ENCODE measurements around the gene TTYH1.
A peak's percentile ranks its signal among the peaks of the same experiment; 100 is the strongest.
"Not testable (repeated sequence)": the region's sequence is repeated elsewhere in the genome, so short reads cannot be mapped to it uniquely, and the experiment has no call there.

The TTYH1 gene

DNA sequence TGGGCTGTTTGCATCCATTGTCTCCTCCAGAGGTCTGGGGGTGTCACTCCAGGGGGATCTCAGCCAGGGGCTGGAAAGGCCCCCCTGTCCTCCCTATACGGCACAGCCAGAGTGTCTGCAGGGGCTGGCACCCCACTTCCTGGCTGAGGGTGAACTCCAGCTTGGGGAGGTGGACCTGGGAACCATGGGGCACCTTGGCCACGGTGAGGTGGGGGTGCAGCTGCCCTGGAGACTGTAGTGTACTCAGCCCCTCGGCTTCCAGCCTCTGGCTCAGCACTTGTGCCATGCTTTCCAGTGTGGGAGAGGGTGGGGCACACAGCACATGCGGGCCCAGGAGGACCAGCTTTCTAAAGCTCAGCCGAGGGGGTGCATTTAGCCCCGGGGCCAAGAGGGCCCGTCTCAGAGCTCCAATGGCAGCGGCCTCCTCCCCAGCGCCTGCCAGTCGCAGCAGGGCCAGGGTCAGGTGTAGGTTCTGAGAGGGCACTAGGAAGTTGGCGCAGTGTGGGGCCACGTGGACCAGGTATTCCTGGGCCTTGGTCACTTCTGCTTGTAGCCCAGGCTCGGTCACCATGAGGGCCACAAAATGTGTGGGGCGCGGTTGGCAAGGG is 46.9 kb downstream of the TTYH1 start:
- no peak for DNase-seq

DNA sequence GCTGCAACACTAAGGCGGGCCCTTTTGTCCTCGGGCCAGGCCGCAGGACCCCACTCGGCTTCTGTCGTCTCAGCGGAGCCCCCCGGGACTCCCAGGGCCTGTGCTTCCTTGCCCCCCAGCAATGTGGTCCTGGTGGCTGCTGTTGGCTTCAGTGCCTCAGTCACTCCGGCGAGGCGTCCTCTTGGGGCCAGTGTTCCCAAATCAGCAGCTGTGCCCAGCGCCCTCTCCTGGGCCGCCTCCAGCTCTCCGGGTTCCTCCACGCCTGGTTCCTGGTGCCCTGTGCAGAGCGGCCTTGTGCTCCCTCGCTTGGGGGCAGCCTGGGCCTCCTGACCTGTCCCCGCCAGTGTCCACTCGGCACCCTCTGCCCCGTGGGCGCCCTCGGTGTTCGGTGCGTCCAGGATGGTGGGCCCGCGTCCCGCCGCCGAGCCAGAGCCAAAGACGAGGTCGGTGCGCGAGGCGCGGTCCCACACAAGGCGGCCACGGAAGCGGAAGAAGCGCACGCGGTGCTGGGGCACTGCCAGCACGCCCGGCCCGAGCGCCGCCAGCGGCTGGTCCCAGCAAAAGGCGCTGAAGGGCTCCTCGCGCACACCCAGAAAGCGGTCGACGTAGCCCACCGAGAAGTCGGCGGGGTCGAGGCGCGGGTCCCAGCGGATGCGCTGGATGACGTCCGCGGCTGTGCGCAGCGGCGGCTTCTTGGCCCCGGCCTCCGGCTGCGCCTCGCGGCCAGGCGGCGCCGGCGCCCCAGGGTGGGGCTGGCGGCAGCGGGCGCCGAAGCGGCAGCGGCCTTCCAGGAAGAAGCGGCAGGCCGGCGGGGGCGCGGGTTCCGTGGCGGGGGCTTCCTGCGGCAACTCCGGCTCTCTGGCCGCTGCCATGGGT is 47.6 kb downstream of the TTYH1 start:
- DNase-seq: peak; percentile 68 to 71

DNA sequence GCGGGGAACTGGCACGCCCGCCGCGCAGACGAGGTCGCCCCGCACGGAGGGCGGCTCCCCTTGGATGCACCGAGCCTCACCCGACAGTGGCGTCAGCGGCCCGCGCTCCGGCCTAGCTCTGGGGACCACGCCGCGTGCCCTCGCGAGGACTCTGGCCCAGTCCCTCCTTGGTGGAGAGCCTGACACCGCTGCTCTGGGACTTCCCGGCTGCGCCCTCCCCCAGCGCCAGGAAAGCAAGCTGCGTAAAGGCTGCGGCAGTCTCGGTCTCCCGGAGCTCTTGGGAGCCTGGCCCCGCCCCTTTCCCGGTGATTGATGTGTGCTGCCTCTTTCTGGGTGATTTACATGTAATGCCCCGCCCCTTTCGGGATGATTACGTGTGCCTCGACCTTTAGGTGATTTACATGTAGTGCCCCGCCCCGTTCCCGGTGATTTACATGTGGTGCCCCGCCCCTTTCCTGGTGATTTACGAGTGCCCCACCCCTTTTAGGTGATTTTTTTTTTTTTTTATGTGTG is 48.3 kb downstream of the TTYH1 start, which contains the start of gene LENG9:
TSS of gene LENG9 (minus strand) at position 248 of the 513 bp plus-strand sequence. CDS start 252 bp downstream, outside the sequence.
- peak; percentile 97 to 98 for DNase-seq

DNA sequence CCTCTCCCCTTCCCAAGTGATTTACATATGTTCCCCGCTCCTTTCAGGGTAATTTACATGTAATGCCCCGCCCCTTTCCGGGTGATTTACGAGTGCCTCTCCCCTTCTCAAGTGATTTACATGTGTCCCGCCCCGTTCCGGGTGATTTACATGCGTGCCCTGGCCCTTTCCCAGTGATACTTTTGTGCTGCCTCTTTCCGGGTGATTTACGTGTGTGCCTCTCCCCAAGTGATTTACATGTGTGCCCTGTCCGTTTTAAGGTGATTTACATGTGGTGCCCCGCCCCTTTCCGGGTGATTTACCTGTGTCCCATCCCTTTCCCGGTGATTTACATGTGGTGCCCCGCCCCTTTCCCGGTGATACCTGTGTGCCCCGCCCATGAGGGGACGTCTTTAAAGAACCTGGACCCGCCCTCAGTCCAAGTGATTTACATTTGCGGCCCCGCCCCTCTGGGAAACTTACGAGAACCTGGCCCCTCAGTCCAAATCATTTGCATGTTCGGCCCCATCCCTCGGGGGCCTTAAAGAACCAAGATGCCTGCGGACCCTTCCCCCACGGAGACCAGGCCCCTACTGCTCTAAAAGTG is 48.9 kb downstream of the TTYH1 start:
- DNase-seq: peak; percentile 85 to 88

DNA sequence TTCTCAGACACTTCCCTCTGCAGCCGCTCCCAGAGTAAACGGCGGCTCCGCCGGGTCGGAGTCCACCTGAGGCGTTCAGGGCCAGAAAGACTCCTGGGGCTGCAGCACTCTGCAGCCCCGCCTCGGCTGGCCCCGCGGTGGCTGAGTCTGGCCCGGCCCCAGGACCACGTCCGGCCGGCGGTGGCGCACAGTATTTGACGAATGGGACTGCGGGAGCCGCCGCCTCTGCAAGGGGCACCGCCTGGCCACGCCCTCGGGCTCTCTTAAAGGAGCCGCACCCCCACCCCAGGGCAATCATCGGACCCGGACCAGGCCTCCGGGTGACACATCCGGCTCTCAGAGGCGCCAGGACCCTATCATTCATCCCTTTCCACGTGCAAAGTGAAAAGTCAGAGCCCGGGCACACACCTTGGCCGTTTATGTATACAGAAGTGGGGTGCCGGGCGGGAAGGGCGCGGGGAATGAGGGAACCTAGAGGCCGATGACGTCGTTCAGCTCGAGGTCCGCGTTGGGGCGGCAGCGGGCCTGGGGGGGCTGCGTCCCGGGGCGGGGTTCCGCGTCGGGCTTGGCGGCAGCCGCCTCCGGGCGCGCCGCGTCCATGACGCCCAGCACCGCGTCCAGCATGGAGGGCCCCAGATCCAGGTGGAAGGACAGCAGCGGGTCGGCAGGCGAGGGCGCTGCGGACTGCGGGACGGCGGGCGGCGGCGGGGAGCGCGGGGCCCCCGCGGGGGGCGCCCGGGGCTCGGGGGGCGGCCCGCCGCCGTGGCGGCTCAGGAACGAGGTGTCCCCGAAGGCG is 49.6 kb downstream of the TTYH1 start:
- peak; percentile 78 to 87 for DNase-seq

DNA sequence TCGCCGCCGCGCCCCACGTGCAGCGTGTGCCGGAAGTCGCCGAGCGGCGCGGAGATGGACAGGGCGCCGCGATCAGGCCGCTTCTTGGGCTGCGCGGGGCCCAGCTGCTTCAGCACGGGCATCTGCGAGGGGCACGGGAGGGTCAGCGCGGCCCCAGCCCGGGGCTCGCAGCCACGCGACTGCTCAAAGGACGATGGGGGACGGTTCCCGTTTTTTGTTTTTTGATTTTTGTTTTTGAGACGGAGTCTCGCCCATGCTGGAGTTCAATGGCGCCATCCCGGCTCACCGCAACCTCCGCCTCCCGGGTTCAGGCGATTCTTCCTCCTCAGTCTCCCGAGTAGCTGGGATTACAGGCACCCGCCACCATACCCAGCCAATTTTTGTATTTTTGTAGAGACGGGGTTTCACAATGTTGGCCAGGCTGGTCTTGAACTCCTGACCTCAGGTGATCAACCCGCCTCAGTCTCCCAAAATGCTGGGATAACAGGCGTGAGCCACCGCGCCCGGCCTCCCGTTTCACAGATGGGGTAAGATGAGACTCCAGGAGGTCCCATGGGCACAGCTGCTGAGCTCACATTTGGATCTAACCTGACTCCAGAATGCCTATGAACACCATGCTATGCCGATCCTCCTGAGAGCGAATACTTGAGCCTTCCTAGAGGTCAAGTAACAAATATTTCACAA is 50.3 kb downstream of the TTYH1 start:
- DNase-seq: no peak

DNA sequence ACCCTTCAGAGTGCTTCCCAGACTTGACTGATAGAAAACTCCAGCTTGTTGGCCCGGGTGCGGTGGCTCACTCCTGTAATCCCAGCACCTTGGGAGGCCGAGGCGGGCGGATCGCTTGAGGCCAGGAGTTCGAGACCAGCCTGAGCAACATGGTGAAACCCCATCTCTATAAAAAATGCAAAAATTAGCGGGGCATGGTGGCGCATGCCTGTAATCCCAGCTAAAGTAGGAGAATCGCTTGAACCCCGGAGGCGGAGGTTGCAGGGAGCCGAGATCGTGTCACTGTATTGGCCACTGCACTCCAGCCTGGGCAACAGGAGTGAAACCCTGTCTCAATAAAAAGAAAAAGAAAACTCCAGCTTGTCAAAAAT is 50.8 kb downstream of the TTYH1 start:
- not testable (repeated sequence) for DNase-seq

DNA sequence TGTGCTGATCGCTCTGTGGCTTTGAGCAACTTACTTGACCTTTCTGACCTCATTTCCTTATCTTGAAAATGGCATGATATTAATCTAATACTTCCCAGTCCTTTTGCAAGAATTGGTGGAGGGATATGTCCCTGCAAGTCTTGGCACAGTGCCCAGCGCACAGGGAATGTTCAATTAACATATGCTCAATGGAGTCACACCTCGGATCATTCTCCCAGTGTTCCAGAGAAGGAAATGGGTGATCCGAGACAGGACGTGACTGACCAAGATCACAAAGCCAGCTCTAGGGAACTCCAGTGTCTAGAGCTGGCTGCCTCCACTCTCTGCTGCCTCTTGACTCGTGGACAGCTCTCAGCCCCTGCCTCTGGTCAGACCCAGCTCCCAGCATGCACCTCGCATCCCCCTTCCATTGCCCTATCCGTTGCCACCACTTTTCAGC is 54.3 kb downstream of the TTYH1 start:
- DNase-seq: no peak

DNA sequence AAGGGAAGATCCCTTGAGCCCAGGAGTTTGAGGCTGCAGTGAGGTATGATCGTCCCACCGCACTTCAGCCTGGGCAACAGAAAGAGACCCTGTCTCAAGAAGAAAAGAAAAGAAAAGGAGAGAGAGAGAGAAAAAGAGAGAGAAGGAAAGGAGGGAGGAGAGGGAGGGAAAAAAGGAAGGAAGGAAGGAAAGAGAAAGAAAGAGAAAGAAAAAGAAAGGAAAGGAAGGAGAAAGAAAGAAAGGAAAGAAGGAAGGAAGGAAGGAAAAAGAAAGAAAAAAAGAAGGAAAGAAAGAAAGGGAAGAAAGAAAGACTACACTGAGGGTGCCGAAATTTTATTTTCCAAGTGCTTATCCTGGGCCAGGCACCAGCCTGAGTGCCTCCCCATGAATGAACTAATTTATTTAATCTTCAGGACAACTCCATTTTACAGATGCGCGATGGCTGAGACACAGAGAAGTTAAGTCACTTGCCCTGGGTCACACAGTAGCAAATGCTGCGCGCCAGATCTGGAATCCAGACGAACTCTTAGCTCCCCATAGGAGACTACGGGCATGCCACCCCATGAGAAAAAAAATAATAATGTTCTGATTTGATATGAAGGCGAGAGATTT is 55.1 kb downstream of the TTYH1 start:
- no peak for DNase-seq

DNA sequence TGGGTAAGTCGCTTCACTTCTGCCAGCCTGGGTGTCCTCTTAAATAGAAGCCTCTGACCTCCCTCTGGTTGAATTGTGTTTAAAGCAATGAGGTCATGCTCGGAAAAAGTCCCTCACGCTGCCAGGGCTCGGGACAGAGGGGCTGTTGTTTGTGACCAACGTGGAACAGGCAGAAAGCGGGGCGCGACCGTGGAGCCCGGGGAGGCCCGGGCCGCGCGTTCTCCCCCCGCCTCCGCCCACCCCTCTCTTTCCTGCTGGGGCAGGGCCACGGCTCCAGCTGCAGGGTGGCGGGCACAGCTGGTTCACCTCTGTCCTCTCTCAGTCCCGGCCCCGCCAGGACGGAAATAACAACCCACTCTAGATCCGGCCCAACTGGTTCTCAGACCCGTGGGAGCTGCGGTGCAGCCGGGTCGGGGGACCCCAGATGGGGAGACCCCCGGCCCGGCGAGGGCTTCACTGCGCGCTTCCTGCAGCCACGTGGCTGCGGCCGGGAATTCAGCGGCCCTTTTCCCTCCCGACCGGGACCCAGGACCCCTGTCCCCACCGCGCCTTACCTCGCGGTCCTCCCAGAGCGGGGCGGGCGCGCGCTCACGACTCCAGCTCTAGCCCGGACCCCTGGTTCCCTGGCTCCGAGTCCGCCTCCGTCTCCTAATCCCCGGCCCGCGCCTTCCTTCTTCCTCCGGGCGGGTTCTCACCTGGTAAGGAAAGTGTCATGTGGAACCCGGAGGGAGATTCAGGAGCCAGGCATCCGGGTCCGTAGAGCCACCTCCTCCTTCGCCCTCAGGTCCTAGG is 55.9 kb downstream of the TTYH1 start:
- DNase-seq: no peak

DNA sequence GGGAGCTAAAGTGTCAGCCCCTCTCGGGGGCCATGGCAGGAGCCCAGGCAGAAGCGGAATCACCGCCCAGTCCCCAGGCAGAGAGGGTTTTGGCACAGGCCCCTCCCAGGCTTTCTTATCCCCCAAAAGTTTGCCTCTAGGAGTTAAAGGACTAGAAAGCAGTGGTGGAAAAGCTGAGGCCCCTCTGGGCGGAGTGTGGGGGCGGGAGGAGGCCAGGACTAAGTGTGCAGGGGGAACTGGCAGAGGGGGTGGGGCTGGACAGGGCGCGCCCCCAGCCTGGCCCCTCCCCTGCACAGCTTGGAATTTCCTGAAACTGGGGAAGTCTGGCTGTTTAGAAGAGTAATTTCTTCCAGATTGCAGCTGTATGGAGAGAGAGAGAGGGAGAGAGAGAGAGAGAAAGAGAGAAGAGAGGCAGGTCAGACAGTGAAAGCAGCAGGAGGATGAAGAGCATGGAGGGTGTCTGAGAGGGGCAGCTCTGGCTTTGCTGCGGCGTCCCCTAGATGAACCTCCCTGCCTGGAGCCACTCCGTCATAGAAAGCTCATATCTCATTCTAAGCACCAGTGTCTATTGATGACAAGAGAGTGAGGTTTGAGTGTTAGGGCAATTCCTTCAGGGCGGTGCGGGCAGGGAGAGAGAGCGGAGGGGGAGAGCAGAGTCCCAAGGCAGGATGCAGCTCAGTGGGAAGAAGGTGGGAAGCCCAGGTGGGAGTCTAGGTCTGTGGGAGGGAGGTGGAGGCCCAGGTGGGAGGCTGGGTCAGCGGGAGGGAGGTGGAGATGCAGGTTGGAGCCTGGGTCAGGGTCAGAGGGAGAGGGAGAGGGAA is 58.0 kb downstream of the TTYH1 start, which contains the start of gene CDC42EP5:
TSS of gene CDC42EP5 (minus strand) at position 226 of the 821 bp plus-strand sequence. CDS start 7,749 bp downstream, outside the sequence.
- DNase-seq: no peak

DNA sequence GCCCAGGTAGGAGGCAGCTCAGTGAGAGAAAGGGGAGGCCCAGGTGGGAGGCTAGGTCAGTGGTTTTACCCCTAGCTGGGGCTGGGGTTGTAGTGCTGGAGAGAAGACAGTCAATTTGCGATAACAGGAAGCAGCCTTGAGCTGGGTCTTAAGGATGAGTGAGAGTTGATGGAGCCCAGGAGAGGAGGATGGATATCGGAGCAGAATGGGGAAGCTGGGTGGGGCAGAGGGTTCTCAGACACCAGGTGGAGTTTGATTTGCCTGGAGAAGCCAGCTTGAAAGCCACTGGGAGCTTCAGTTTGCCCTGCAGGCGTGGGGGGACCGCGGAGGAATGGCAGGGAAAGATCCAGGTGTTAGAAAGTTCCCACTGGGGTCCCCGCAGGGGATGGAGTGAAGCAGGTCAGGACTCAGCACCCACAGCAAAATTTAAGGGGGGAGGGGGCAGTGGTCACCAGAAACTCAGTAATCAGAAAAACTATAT is 58.7 kb downstream of the TTYH1 start:
- DNase-seq: no peak

DNA sequence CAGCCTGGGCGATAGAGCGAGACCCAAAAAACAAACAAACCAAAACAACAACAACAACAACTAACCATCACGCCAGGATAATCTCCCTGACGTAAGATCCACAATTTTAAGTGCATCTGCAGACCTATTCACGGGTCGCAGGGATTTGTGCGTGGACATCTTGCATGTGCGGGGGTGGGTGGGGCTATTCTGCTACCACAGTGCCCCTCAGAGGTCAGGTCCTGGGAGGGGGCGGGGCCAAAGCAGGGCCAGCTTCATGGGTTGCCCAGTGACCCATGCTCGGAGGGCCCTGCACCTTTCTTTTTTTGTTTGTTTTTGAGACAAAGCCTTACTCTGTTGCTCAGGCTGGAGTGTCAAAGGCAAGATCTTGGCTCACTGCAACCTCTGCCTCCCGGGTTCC is 60.4 kb downstream of the TTYH1 start:
- no peak for DNase-seq

DNA sequence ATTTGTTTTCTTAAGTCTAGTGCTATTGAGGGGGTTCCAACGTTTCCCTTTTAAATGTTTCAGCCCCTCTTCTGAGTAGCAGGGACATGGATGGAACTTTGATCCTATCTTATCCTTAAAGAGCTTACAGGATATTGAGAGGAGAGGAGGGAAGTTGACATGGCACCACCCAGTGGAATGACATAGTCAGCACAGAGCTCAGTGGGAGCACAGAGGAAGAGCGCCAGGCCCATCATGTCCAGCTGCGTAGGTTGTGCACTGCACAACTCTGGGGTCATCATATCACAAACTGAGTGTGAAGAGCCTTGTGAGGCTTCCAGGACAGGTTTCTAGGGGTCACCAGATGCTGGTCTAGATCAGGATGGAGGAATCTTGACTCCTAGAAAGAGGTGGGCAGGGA is 62.4 kb downstream of the TTYH1 start:
- no peak for DNase-seq

DNA sequence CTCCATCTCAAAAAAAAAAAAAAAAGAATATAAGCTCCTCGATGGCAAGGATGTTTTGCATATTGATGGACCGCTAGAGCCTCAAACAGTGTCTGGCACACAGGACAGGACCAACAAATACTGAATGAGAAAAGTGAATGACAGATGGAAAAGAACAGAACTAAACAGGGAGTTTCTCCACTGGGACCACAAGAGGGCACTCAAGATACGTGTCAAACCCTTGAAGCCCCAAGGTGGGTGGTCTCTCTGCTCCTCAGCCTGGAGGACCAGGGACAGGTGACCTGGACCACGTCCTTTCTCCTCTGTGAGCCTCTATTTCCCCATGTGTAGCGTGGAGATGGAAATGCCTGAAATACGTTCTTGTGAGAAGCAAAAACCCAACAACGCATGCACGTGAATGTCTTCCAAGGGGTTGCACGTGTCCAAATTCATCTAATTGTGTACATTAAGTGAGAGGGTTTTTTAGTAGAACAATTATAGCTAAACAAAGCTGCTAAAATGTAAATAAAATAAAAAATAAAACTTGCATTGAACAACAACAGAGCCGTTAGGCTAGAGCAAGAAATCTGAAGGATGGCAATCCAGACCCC is 63.5 kb downstream of the TTYH1 start:
- peak in 1 of 2 donors; percentile 26 for DNase-seq

DNA sequence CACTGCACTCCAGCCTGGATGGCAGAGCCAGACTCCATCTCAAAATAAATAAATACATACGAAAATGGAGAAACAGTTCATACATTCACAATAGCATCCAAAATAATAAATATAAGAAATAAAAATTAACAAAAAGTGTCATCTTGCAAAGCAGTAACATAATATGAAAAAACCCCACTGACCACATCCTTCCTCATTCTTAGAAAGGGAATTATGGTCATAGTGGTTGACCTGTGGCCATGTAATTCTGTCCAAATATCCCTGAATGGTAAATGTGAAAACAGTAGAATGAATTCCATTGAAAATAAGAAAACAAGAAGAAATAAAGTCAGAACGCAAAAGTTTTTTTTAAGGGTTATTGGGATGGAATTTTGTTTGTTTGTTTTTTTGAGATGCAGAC is 64.8 kb downstream of the TTYH1 start:
- no peak for DNase-seq

DNA sequence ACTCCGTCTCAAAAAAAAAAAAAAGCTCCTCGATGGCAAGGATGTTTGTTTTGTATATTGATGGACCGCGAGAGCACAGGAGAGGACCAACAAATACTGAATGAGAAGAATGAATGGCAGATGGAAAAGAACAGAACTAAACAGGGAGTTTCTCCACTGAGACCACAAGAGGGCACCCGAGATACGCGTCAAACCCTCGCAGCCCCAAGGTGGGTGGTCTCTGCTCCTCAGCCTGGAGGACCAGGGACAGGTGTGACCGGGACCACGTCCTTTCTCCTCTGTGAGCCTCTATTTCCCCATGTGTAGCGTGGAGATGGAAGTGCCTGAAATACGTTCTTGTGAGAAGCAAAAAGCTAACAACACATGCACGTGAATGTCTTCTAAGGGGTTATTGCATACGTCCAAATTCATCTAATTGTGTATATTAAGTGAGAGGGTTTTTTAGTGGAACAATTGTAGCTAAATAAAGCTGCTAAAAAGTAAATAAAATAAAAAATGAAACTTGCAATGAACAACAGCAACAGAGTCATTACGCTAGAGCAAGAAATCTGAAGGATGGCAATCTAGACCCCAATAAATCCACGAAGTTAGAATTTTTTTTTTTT is 66.2 kb downstream of the TTYH1 start:
- peak in 1 of 2 donors; percentile 39 for DNase-seq

DNA sequence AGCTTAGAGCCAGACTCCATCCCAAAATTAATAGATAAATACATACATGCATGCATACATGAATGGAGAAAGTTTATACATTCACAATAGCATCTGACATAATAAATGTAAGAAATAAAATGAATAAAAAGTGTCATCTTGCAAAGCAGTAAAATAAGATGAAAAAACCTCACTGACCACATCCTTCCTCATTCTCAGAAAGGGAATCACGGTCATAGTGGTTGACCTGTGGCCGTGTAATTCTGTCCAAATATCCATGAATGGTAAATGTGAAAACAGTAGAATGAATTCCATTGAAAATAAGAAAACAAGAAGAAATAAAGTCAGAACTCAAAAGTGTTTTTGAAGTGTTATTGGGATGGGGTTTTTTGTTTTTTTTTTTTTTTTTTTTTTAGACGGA is 67.6 kb downstream of the TTYH1 start:
- no peak for DNase-seq

DNA sequence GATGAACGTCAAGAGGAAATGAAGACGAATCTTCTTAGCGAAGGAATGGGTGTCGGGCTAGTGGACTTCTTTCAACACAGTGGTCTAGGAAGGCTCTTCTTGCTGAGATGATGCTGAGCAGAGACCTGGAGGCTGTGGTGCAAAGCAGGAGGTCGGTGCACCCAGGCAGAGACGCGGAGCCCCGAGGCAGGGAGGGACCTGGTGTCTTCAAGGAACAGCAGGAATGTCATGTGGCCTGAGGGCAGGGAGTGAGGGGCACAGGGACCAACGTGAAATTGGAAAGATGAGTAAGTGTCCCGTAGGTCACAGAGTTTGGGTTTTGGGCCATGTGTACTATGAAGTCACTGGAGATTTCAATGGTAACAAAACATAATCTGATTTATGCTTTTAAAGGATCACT is 69.2 kb downstream of the TTYH1 start:
- no peak for DNase-seq

All from stimulated activated CD4-positive, alpha-beta T cell treated with anti-CD3 and anti-CD28 coated beads, Interleukin-2, amount 100 ng/mL, for 24 hours (primary cell).